Neural cell (in vitro differentiated cells): Measurements from ENCODE around the gene OR2A7.

Experiments used
- EZH2 ChIP-seq: fragments of 200-600, 300-800 bp; shearing (Covaris generic), sonication (generic); IDR thresholded peaks from 2 replicates; pipeline ENCODE4 v1.6.1; 2014; ENCODE audit warnings: antibody characterized with exemption, low read length, borderline replicate concordance, mild to moderate bottlenecking; ENCODE audit not compliant: insufficient read depth, poor library complexity, severe bottlenecking
- TF ChIP-seq, protein P1 (sequence below): fragments of 450-650 bp; IDR thresholded peaks from 2 replicates; pipeline ENCODE4 v1.5.1; 2014; ENCODE audit warnings: antibody characterized with exemption, mild to moderate bottlenecking, moderate library complexity; ENCODE audit not compliant: poor library complexity, severe bottlenecking

DNA sequence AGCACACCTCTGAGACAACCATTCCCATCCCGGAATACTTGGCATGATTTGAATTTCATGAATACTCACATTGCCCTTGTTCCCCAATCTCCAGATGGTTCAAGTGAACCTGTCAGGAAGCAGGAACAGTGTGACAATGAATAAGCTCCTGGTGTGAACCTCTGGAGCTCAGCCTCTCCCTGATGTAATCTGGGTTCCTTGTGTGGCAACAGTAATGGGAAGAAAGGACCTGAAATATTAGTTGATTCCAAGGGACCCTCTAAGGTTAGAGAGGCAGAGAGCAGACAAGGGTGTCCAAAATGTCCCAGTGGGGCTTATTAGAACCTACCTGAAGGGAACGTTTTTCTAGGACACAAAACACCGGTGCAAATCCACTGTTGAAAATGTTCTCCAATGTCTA, 8.5 kb downstream of the OR2A7 start:
- TF ChIP-seq, protein P1, sequence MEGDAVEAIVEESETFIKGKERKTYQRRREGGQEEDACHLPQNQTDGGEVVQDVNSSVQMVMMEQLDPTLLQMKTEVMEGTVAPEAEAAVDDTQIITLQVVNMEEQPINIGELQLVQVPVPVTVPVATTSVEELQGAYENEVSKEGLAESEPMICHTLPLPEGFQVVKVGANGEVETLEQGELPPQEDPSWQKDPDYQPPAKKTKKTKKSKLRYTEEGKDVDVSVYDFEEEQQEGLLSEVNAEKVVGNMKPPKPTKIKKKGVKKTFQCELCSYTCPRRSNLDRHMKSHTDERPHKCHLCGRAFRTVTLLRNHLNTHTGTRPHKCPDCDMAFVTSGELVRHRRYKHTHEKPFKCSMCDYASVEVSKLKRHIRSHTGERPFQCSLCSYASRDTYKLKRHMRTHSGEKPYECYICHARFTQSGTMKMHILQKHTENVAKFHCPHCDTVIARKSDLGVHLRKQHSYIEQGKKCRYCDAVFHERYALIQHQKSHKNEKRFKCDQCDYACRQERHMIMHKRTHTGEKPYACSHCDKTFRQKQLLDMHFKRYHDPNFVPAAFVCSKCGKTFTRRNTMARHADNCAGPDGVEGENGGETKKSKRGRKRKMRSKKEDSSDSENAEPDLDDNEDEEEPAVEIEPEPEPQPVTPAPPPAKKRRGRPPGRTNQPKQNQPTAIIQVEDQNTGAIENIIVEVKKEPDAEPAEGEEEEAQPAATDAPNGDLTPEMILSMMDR = no peak
- TF ChIP-seq EZH2 = no peak
